Neural progenitor cell (in vitro differentiated cells): ENCODE results near the gene CERS6.
"Not testable (repeated sequence)": the region's sequence is repeated elsewhere in the genome, so short reads cannot be mapped to it uniquely, and the experiment has no call there.

Experiments
- CTCF ChIP-seq: fragments of 200-600 bp; sonication (generic); IDR thresholded peaks from 2 replicates; pipeline ENCODE4 v1.5.1; 2017; ENCODE audit warnings: antibody characterized with exemption, mild to moderate bottlenecking
- EZH2phosphoT487 ChIP-seq: fragments of 200-600 bp; sonication (generic); IDR thresholded peaks from 2 replicates; pipeline ENCODE4 v1.6.1; 2017; ENCODE audit warnings: antibody characterized with exemption

GRCh38 chr2:168491728-168492127 is 35.7 kb downstream of the CERS6 start:
- not testable (repeated sequence) for TF ChIP-seq CTCF, EZH2phosphoT487
